Measurements from ENCODE around the gene SPECC1L.
"Not testable (repeated sequence)": the region's sequence is repeated elsewhere in the genome, so short reads cannot be mapped to it uniquely, and the experiment has no call there.

SPECC1L gene

GRCh38 chr22:24284747-24285203, 14.1 kb downstream of the SPECC1L start:
- Histone ChIP-seq H3K9ac (ENCODE audit: low read depth in 1 of 2, low read length in 2 of 2) (no peak overlapping the region), H3K27ac (ENCODE audit: low read depth, low read length) (no peak overlapping the region), H3K9me3 (ENCODE audit: control insufficient read depth in 1 of 2, low read length in 2 of 2) (no peaks in the 10 kb centered on the region), H3K4me3 (ENCODE audit: low read depth in 1 of 2, low read length in 2 of 2) (no peak overlapping the region), H3K36me3 (ENCODE audit: control insufficient read depth in 1 of 2, insufficient read depth in 2 of 2, low read length in 2 of 2) (no peaks in the 10 kb centered on the region), H3K4me1 (ENCODE audit: control insufficient read depth in 1 of 2, insufficient read depth in 2 of 2, low read length in 2 of 2) (peaks cover 19 to 20% of the 10 kb centered on the region in 2 donors), H3K27me3 (ENCODE audit: control insufficient read depth in 1 of 2, insufficient read depth in 2 of 2, low read length in 2 of 2) (no peaks in the 10 kb centered on the region)

GRCh38 chr22:24285245-24285644, 14.6 kb downstream of the SPECC1L start:
- H3K9ac ChIP-seq (ENCODE audit: low read depth in 1 of 2, low read length in 2 of 2), result no peak overlapping the region

GRCh38 chr22:24287212-24287611, 16.6 kb downstream of the SPECC1L start:
- peaks cover 26 to 31% of the 10 kb centered on the region in 2 donors for H3K4me1 ChIP-seq (ENCODE audit: control insufficient read depth in 1 of 2, insufficient read depth in 2 of 2, low read length in 2 of 2)
- not testable (repeated sequence) for H3K9me3 ChIP-seq (ENCODE audit: control insufficient read depth in 1 of 2, low read length in 2 of 2); H3K27me3 ChIP-seq (ENCODE audit: control insufficient read depth in 1 of 2, insufficient read depth in 2 of 2, low read length in 2 of 2); H3K9ac ChIP-seq (ENCODE audit: low read depth in 1 of 2, low read length in 2 of 2); H3K36me3 ChIP-seq (ENCODE audit: control insufficient read depth in 1 of 2, insufficient read depth in 2 of 2, low read length in 2 of 2); H3K27ac ChIP-seq (ENCODE audit: low read depth, low read length); H3K4me3 ChIP-seq (ENCODE audit: low read depth in 1 of 2, low read length in 2 of 2)

More at GRCh38 chr22:24285245-24285644, 14.6 kb downstream of the SPECC1L start:
- H3K27ac ChIP-seq (ENCODE audit: low read depth, low read length), result no peak overlapping the region
- no peaks in the 10 kb centered on the region for H3K36me3 ChIP-seq (ENCODE audit: control insufficient read depth in 1 of 2, insufficient read depth in 2 of 2, low read length in 2 of 2)
- peaks cover 19 to 24% of the 10 kb centered on the region in 2 donors for H3K4me1 ChIP-seq (ENCODE audit: control insufficient read depth in 1 of 2, insufficient read depth in 2 of 2, low read length in 2 of 2)
- no peak overlapping the region for H3K4me3 ChIP-seq (ENCODE audit: low read depth in 1 of 2, low read length in 2 of 2)
- H3K9me3 ChIP-seq (ENCODE audit: control insufficient read depth in 1 of 2, low read length in 2 of 2), result no peaks in the 10 kb centered on the region
- no peaks in the 10 kb centered on the region for H3K27me3 ChIP-seq (ENCODE audit: control insufficient read depth in 1 of 2, insufficient read depth in 2 of 2, low read length in 2 of 2)

- peaks cover 26 to 31% of the 10 kb centered on the region in 2 donors for H3K4me1 ChIP-seq (ENCODE audit: control insufficient read depth in 1 of 2, insufficient read depth in 2 of 2, low read length in 2 of 2)
- H3K27ac ChIP-seq (ENCODE audit: low read depth, low read length); H3K9ac ChIP-seq (ENCODE audit: low read depth in 1 of 2, low read length in 2 of 2); H3K4me3 ChIP-seq (ENCODE audit: low read depth in 1 of 2, low read length in 2 of 2); H3K27me3 ChIP-seq (ENCODE audit: control insufficient read depth in 1 of 2, insufficient read depth in 2 of 2, low read length in 2 of 2); H3K9me3 ChIP-seq (ENCODE audit: control insufficient read depth in 1 of 2, low read length in 2 of 2); H3K36me3 ChIP-seq (ENCODE audit: control insufficient read depth in 1 of 2, insufficient read depth in 2 of 2, low read length in 2 of 2): not testable (repeated sequence)
Measured at GRCh38 chr22:24287801-24288200, 17.2 kb downstream of the SPECC1L start.

- Histone ChIP-seq H3K4me1 (ENCODE audit: control insufficient read depth in 1 of 2, insufficient read depth in 2 of 2, low read length in 2 of 2) (peaks cover 26 to 31% of the 10 kb centered on the region in 2 donors), H3K27me3 (ENCODE audit: control insufficient read depth in 1 of 2, insufficient read depth in 2 of 2, low read length in 2 of 2) (no peaks in the 10 kb centered on the region), H3K4me3 (ENCODE audit: low read depth in 1 of 2, low read length in 2 of 2) (no peak overlapping the region), H3K36me3 (ENCODE audit: control insufficient read depth in 1 of 2, insufficient read depth in 2 of 2, low read length in 2 of 2) (no peaks in the 10 kb centered on the region), H3K27ac (ENCODE audit: low read depth, low read length) (no peak overlapping the region), H3K9ac (ENCODE audit: low read depth in 1 of 2, low read length in 2 of 2) (no peak overlapping the region), H3K9me3 (ENCODE audit: control insufficient read depth in 1 of 2, low read length in 2 of 2) (no peaks in the 10 kb centered on the region)
Measured at GRCh38 chr22:24289114-24289513, 18.5 kb downstream of the SPECC1L start.

- Histone ChIP-seq H3K4me1 (ENCODE audit: control insufficient read depth in 1 of 2, insufficient read depth in 2 of 2, low read length in 2 of 2) (peaks cover 24 to 31% of the 10 kb centered on the region in 2 donors), H3K27ac (ENCODE audit: low read depth, low read length) (no peak overlapping the region), H3K9ac (ENCODE audit: low read depth in 1 of 2, low read length in 2 of 2) (no peak overlapping the region), H3K9me3 (ENCODE audit: control insufficient read depth in 1 of 2, low read length in 2 of 2) (no peaks in the 10 kb centered on the region), H3K27me3 (ENCODE audit: control insufficient read depth in 1 of 2, insufficient read depth in 2 of 2, low read length in 2 of 2) (no peaks in the 10 kb centered on the region), H3K36me3 (ENCODE audit: control insufficient read depth in 1 of 2, insufficient read depth in 2 of 2, low read length in 2 of 2) (no peaks in the 10 kb centered on the region), H3K4me3 (ENCODE audit: low read depth in 1 of 2, low read length in 2 of 2) (no peak overlapping the region)
Measured at GRCh38 chr22:24289741-24290163, 19.1 kb downstream of the SPECC1L start.

GRCh38 chr22:24290459-24290858, 19.8 kb downstream of the SPECC1L start:
- no peak overlapping the region for H3K4me3 ChIP-seq (ENCODE audit: low read depth in 1 of 2, low read length in 2 of 2)
- no peak overlapping the region for H3K27ac ChIP-seq (ENCODE audit: low read depth, low read length)
- no peaks in the 10 kb centered on the region for H3K36me3 ChIP-seq (ENCODE audit: control insufficient read depth in 1 of 2, insufficient read depth in 2 of 2, low read length in 2 of 2)
- peaks cover 23 to 24% of the 10 kb centered on the region in 2 donors for H3K4me1 ChIP-seq (ENCODE audit: control insufficient read depth in 1 of 2, insufficient read depth in 2 of 2, low read length in 2 of 2)
- no peaks in the 10 kb centered on the region for H3K9me3 ChIP-seq (ENCODE audit: control insufficient read depth in 1 of 2, low read length in 2 of 2)
- H3K27me3 ChIP-seq (ENCODE audit: control insufficient read depth in 1 of 2, insufficient read depth in 2 of 2, low read length in 2 of 2), result no peaks in the 10 kb centered on the region
- no peak overlapping the region for H3K9ac ChIP-seq (ENCODE audit: low read depth in 1 of 2, low read length in 2 of 2)

GRCh38 chr22:24291515-24292201, 21.0 kb downstream of the SPECC1L start:
- Histone ChIP-seq H3K36me3 (ENCODE audit: control insufficient read depth in 1 of 2, insufficient read depth in 2 of 2, low read length in 2 of 2) (no peaks in the 10 kb centered on the region), H3K9me3 (ENCODE audit: control insufficient read depth in 1 of 2, low read length in 2 of 2) (no peaks in the 10 kb centered on the region), H3K27me3 (ENCODE audit: control insufficient read depth in 1 of 2, insufficient read depth in 2 of 2, low read length in 2 of 2) (no peaks in the 10 kb centered on the region), H3K4me1 (ENCODE audit: control insufficient read depth in 1 of 2, insufficient read depth in 2 of 2, low read length in 2 of 2) (peaks cover 13 to 14% of the 10 kb centered on the region in 2 donors), H3K27ac (ENCODE audit: low read depth, low read length) (no peak overlapping the region), H3K4me3 (ENCODE audit: low read depth in 1 of 2, low read length in 2 of 2) (no peak overlapping the region), H3K9ac (ENCODE audit: low read depth in 1 of 2, low read length in 2 of 2) (no peak overlapping the region)

- not testable (repeated sequence) for H3K9ac ChIP-seq (ENCODE audit: low read depth in 1 of 2, low read length in 2 of 2); H3K27ac ChIP-seq (ENCODE audit: low read depth, low read length)
- peaks cover 12% of the 10 kb centered on the region in 2 donors for H3K4me1 ChIP-seq (ENCODE audit: control insufficient read depth in 1 of 2, insufficient read depth in 2 of 2, low read length in 2 of 2)
Measured at GRCh38 chr22:24292202-24292830, 21.7 kb downstream of the SPECC1L start.

GRCh38 chr22:24294913-24295312, 24.3 kb downstream of the SPECC1L start:
- not testable (repeated sequence) for H3K9me3 ChIP-seq (ENCODE audit: control insufficient read depth in 1 of 2, low read length in 2 of 2); H3K27ac ChIP-seq (ENCODE audit: low read depth, low read length); H3K4me3 ChIP-seq (ENCODE audit: low read depth in 1 of 2, low read length in 2 of 2); H3K9ac ChIP-seq (ENCODE audit: low read depth in 1 of 2, low read length in 2 of 2); H3K27me3 ChIP-seq (ENCODE audit: control insufficient read depth in 1 of 2, insufficient read depth in 2 of 2, low read length in 2 of 2); H3K36me3 ChIP-seq (ENCODE audit: control insufficient read depth in 1 of 2, insufficient read depth in 2 of 2, low read length in 2 of 2)
- H3K4me1 ChIP-seq (ENCODE audit: control insufficient read depth in 1 of 2, insufficient read depth in 2 of 2, low read length in 2 of 2), result peaks cover 9 to 12% of the 10 kb centered on the region in 2 donors

More at GRCh38 chr22:24292202-24292830, 21.7 kb downstream of the SPECC1L start:
- H3K27me3 ChIP-seq (ENCODE audit: control insufficient read depth in 1 of 2, insufficient read depth in 2 of 2, low read length in 2 of 2); H3K9me3 ChIP-seq (ENCODE audit: control insufficient read depth in 1 of 2, low read length in 2 of 2); H3K4me3 ChIP-seq (ENCODE audit: low read depth in 1 of 2, low read length in 2 of 2); H3K36me3 ChIP-seq (ENCODE audit: control insufficient read depth in 1 of 2, insufficient read depth in 2 of 2, low read length in 2 of 2): not testable (repeated sequence)

All from duodenal mucosa (tissue), 2 donors.